ENCODE results near the gene PRXL2B. TPM values are rescaled to one million over a fixed set of nuclear protein-coding genes. Genes with fewer than 3 reads are reported as not detected.

Gene PRXL2B
- total RNA-seq, 1 experiment from 2014 or later, result 40.7 TPM

DNA sequence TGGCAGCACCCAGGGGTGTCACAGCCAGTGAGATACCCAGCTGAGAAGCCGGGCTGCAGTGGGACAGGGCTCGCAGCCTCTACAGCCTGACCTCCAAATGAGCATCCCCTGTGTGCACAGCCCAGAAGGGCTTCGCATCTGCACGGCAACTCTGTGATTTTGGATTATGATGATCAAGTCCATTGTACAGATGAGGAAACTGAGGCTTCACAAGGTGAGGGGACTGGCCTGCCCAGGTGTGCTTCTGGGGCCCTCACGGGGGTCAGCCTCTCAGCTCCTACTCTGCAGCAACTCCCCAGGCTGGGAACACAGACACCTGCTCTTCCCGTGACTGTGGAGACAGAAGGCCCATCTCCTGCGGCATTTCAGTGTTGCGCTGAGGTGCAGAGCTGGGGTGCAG, 47.7 kb upstream of the PRXL2B start:
- H3K4ac ChIP-seq (ENCODE audit: low read depth, low read length), result no peak overlapping the region
- no CpG with 5 or more reads among the region's 8 CpGs for WGBS (ENCODE audit: extremely low coverage, insufficient read length, low lambda C conversion rate)
- H3K23me2 ChIP-seq (ENCODE audit: insufficient read length, low read depth, low read length, poor library complexity, severe bottlenecking), result no peaks in the 10 kb centered on the region
- no peak overlapping the region for H2BK15ac ChIP-seq (ENCODE audit: low read depth, low read length)
- no peak overlapping the region for H4K5ac ChIP-seq (ENCODE audit: insufficient read length, low read depth, low read length)
- H2BK5ac ChIP-seq (ENCODE audit: insufficient read length, low read length), result no peak overlapping the region
- no peak overlapping the region for H2AK5ac ChIP-seq (ENCODE audit: insufficient read length, low read length)
- no peaks in the 10 kb centered on the region for H3K79me1 ChIP-seq (ENCODE audit: insufficient read depth, low read depth, low read length, poor library complexity, severe bottlenecking)
- H2AFZ ChIP-seq (ENCODE audit: low read length), result no peak overlapping the region
- no peak overlapping the region for H3T11ph ChIP-seq (ENCODE audit: low read length)
- no peak overlapping the region for H3K56ac ChIP-seq (ENCODE audit: insufficient read length, low read depth, low read length)
- DNase-seq, result no peak
- no peak overlapping the region for H4K8ac ChIP-seq (replicated peaks; ENCODE audit: insufficient read length, low read depth, low read length)
- H2BK12ac ChIP-seq (ENCODE audit: insufficient read length, low read depth, low read length), result no peak overlapping the region
- H3K27ac ChIP-seq (ENCODE audit: insufficient read length, low read depth, low read length), result no peak overlapping the region
- H3K4me1 ChIP-seq (ENCODE audit: insufficient read depth, low read length), result no peaks in the 10 kb centered on the region
- H3K27me3 ChIP-seq (ENCODE audit: insufficient read depth, low read length), result no peaks in the 10 kb centered on the region; the same call in 1 of the 2 replicates
- no peak overlapping the region for H3K4me3 Mint-ChIP-seq
- no peak overlapping the region for H3K18ac ChIP-seq (ENCODE audit: insufficient read length, low read depth, low read length)
- H3K9me3 Mint-ChIP-seq, result peaks cover 0 to 3% of the 10 kb centered on the region in 2 experiments; a peak in 2 of 5 replicates
- TF ChIP-seq, protein P1, sequence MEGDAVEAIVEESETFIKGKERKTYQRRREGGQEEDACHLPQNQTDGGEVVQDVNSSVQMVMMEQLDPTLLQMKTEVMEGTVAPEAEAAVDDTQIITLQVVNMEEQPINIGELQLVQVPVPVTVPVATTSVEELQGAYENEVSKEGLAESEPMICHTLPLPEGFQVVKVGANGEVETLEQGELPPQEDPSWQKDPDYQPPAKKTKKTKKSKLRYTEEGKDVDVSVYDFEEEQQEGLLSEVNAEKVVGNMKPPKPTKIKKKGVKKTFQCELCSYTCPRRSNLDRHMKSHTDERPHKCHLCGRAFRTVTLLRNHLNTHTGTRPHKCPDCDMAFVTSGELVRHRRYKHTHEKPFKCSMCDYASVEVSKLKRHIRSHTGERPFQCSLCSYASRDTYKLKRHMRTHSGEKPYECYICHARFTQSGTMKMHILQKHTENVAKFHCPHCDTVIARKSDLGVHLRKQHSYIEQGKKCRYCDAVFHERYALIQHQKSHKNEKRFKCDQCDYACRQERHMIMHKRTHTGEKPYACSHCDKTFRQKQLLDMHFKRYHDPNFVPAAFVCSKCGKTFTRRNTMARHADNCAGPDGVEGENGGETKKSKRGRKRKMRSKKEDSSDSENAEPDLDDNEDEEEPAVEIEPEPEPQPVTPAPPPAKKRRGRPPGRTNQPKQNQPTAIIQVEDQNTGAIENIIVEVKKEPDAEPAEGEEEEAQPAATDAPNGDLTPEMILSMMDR (conservative IDR thresholded peaks at IDR 0.05), result no peak
- H3K23ac ChIP-seq (ENCODE audit: insufficient read length, low read depth, low read length), result no peak overlapping the region
- H4K20me1 ChIP-seq (ENCODE audit: control insufficient read depth, insufficient read depth, insufficient read length), result peaks cover 3% of the 10 kb centered on the region
- no peaks in the 10 kb centered on the region for H3K9me3 ChIP-seq (ENCODE audit: control insufficient read depth, low read depth, low read length)
- H3K9ac ChIP-seq (ENCODE audit: extremely low read depth, insufficient read length, low read length), result no peak overlapping the region
- no peak overlapping the region for H4K91ac ChIP-seq (ENCODE audit: insufficient read length, low read depth, low read length)
- peaks cover 77% of the 10 kb centered on the region for H3K27me3 Mint-ChIP-seq (ENCODE audit: low read depth)
- H3K27ac Mint-ChIP-seq, result no peak overlapping the region
- H3K36me3 Mint-ChIP-seq (ENCODE audit: insufficient read depth in 1 of 3, low read depth in 3 of 3), result no peaks in the 10 kb centered on the region
- H3K79me2 ChIP-seq (ENCODE audit: insufficient read depth, low read length), result no peaks in the 10 kb centered on the region
- H3K4me2 ChIP-seq (ENCODE audit: insufficient read depth, insufficient read length, low read length), result no peak overlapping the region
- peaks cover 9 to 26% of the 10 kb centered on the region in 2 experiments for H3K4me1 Mint-ChIP-seq
- no peak overlapping the region for H3K14ac ChIP-seq (ENCODE audit: insufficient read depth, low read length)
- H2BK20ac ChIP-seq (ENCODE audit: low read depth, low read length, poor library complexity, severe bottlenecking), result no peak overlapping the region
- no peak overlapping the region for H2BK120ac ChIP-seq (ENCODE audit: low read depth, low read length, poor library complexity, severe bottlenecking)
